Raji (cell line): Measurements from ENCODE around the gene CFAP61.

Experiments used
- POLR2A ChIP-seq: IDR thresholded peaks from 2 replicates; pipeline ENCODE4 v1.6.1; 2011; ENCODE audit warnings: low read depth, low read length, control low read depth; ENCODE audit not compliant: insufficient read depth

The CFAP61 gene

GRCh38 chr20:20095114-20095872 is 43.0 kb downstream of the CFAP61 start:
- TF ChIP-seq POLR2A: no peak

GRCh38 chr20:20096421-20096820 is 44.1 kb downstream of the CFAP61 start:
- no peak for TF ChIP-seq POLR2A

- no peak for TF ChIP-seq POLR2A
These were observed 48.5 kb downstream of the CFAP61 start for GRCh38 chr20:20100881-20101280.

GRCh38 chr20:20102163-20102562 is 49.8 kb downstream of the CFAP61 start:
- TF ChIP-seq POLR2A: no peak

GRCh38 chr20:20102716-20103258 is 50.5 kb downstream of the CFAP61 start:
- no peak for TF ChIP-seq POLR2A

- TF ChIP-seq POLR2A: no peak
These were observed 51.2 kb downstream of the CFAP61 start for GRCh38 chr20:20103486-20103885.

GRCh38 chr20:20130399-20130798 is 78.1 kb downstream of the CFAP61 start:
- no peak for TF ChIP-seq POLR2A

GRCh38 chr20:20134941-20135575 is 82.7 kb downstream of the CFAP61 start:
- TF ChIP-seq POLR2A: no peak

GRCh38 chr20:20136313-20136712 is 84.0 kb downstream of the CFAP61 start:
- no peak for TF ChIP-seq POLR2A

- no peak for TF ChIP-seq POLR2A
These were observed 85.5 kb downstream of the CFAP61 start for GRCh38 chr20:20137851-20138250.

GRCh38 chr20:20138301-20139064 is 86.2 kb downstream of the CFAP61 start:
- no peak for TF ChIP-seq POLR2A

GRCh38 chr20:20139403-20139802 is 87.1 kb downstream of the CFAP61 start:
- TF ChIP-seq POLR2A: no peak

- TF ChIP-seq POLR2A: no peak
These were observed 90.8 kb downstream of the CFAP61 start for GRCh38 chr20:20143165-20143564.

GRCh38 chr20:20143646-20144045 is 91.3 kb downstream of the CFAP61 start:
- no peak for TF ChIP-seq POLR2A

GRCh38 chr20:20148779-20149178 is 96.4 kb downstream of the CFAP61 start:
- TF ChIP-seq POLR2A: no peak
